GM18520 (cell line): ENCODE measurements around the gene PLAC8L1.

Experiments
- ATAC-seq: cut with Tn5 transposase; IDR thresholded peaks from one replicate; pipeline ENCODE4 v1.9.1; 2021; ENCODE audit not compliant: unreplicated experiment

The PLAC8L1 gene

DNA sequence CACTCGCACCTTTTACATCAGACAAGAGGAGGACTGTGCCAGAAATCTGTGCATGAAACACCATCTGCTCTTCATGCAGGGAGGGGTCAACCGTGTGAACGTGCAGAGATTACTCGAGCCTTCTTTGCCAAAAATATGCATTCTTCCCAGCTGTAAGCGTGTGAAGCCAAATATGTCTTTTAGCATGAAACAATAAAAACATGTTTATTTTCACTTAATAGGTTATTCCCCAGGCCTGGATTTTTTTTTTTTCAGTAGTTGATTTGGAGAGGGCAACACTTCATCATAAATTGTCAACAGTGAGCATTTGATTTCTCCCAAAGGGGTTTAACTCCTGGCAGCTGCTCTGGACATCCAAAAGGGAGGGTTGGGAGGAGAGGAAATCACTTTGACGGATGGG, 23.8 kb downstream of the PLAC8L1 start:
- no peak for ATAC-seq

DNA sequence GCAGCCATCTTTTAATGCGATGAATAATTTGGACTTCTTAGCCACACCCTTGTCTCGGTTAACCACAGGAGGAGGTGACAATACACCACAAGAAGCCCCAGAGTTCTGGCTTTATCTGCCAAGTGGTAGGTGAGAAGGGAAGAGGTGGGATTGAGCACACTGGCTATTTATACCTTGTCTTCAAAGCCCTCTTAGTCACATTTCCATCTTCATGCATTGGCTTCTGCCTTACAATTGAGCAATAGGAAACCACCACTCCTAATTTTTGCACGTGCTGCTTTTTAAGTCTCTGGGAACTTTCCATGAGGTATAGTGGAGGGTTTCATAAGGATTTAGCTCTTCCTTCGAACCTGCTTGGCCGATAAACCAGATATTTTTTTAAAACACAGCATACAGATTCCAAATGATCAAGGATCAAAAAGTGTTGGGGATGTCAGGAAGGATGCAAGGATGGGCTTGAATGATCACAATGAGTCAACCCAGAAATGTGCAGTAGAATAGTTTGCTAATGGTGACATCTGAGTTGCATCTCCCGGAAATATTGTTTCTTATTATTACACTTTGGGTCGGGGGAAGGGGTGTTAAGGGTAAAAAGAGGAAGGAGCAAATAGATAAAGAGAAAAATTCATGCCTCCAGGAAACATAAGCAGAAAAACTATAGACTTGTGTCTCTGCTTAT, 25.5 kb downstream of the PLAC8L1 start:
- ATAC-seq = no peak

DNA sequence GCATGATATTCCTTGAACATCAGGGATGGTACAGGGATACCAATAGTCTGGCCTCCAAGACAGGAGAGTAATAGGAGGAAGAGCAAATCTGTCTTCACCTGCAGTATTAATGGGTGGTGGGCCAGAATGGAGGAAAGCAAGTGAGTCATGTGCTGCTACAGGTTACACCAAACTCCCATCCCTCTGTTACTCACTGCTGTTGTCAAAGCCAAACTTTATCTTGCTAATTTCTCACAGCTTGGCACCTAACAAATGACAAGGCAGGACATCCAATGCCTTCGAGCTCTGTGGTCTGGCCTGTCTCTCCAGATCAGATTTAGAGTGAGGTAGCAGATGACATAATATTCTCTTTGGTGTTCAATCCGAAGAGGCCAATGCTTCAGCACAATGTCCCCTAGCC, 26.8 kb downstream of the PLAC8L1 start:
- no peak for ATAC-seq

DNA sequence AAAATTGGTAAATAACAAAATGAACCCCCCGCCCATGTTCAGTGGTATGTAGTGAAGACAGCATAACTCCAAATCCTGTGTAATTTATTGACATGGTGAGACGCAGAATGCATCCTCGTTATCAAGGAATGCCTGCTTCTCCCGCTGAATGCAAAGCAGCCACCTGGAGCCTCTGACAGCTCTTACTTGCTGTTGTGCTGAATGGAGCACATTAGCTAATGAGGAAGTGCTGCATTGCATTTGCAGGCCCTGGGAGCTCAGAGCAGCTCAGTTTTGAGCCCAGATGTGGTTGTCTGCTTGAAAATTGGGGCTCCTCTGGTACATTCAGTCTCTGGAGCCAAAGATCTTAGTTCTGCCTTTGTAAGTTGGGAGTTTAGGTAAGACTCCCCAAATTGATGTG, 28.9 kb downstream of the PLAC8L1 start:
- ATAC-seq = no peak

DNA sequence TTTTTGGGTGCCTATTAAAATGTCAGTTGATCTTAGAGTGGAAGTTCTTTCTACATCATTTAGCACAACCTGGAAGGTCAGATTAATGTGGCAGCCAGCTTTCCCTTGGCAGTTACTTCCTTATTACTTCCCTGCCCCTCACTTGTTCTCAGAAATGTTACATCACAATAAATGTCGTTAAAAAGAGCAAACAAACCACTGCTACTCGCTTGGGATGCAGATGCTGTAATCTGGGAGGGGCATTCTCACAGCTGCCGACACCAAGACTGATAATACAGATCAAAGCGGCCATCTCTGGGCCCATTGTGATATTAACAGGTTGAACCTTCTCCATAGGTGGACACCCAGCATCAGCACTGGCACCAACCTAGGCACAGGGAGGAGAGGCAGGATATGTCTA, 29.3 kb downstream of the PLAC8L1 start:
- no peak for ATAC-seq

DNA sequence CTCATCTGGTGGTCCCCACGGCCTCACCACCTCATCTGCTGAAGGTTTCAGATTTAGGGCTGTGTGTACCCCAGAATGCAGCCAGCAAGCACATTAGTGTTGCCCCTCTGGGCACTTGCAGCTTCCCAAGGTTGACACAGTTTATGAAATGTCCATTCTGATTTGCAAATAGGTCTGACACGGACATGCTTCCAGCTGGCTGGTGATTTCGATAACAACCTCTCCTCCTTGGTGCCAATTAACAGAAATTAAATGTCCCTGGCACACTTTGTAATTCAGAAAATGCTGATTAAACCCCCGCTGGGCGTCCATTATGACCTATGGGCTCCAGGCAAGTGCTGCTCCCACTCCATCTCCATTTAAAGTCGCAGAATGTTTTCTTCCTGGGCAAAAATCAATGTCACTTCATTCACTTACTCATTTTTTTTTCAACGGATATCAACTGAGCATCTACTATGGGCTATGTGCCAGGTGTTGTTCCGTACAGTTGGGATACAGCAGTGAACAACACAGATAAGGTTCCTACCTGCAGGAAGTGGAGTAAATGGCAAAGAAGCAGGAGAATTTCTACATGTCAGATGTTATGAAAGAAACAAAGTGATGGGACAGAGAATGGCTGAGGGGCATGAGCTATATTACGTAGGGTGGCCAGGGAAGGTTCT, 32.0 kb downstream of the PLAC8L1 start:
- no peak for ATAC-seq

DNA sequence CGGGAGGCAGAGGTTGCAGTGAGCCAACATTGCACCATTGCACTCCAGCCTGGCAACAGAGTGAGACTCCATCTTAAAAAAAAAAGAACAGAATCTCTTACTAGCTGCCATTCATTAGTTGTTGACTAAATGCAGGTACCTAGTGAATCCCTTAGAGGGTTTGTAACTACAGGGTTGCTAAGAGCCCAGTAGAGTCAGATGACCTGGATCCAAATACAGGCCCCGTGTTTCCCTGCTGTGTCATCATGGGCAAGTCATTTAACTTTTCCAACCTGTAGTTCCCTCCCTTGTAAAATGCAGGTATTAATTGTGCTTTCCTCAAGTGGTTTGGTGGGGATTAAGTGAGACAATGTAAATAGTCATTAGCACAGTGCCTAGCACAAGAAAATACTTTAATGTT, 32.8 kb downstream of the PLAC8L1 start:
- no peak for ATAC-seq

DNA sequence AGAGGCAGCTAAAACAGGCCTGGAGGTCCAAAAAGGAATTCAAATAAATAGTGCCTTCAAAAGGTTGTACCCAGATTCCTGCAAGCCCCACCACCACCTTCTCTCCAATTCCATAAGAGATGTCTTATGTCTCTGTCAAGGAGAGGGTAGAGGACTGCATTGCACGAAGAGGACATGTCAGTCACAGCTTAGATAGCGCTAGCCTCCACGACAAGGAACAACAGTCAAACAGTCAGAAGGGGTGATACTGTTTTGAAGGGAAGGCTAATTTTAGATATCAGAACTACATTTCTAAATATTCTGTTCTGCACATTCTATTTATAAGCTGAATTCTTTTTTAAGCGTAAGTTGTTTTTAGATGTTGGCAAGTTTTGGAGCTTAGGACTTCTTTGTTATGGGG, 34.2 kb downstream of the PLAC8L1 start:
- ATAC-seq = no peak

DNA sequence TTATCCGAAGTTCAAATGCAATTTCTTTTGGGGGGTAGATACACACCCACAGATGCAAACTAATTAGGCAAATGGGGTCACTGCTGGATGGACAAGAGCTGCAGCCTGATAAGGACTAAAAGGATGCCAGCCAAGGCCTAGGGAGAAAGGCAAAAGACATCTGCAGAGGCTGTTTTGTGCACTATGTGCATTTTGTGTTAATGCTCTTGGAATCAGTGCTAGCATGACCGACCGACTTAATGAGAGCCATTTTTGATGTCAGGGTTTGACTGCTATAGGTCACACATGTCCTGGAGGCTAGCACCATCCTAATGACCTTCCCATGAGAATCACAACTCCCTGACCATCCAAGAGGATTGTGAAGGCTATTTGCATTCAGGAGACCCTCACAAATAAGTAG, 34.6 kb downstream of the PLAC8L1 start:
- no peak for ATAC-seq

DNA sequence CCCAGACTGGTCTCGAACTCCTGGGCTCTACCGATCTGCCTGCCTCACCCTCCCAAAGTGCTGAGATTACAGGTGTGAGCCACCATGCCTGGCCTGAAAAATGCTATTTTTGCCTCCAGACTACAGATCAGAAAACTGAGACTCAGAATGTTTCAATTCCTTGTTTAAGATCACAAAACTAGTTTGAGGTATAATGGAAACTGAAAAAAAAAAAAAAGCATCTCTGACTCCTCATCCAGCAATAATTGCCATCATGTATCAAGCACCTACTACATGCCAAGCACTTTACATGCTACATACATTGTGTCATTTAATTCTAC, 35.6 kb downstream of the PLAC8L1 start:
- no peak for ATAC-seq

DNA sequence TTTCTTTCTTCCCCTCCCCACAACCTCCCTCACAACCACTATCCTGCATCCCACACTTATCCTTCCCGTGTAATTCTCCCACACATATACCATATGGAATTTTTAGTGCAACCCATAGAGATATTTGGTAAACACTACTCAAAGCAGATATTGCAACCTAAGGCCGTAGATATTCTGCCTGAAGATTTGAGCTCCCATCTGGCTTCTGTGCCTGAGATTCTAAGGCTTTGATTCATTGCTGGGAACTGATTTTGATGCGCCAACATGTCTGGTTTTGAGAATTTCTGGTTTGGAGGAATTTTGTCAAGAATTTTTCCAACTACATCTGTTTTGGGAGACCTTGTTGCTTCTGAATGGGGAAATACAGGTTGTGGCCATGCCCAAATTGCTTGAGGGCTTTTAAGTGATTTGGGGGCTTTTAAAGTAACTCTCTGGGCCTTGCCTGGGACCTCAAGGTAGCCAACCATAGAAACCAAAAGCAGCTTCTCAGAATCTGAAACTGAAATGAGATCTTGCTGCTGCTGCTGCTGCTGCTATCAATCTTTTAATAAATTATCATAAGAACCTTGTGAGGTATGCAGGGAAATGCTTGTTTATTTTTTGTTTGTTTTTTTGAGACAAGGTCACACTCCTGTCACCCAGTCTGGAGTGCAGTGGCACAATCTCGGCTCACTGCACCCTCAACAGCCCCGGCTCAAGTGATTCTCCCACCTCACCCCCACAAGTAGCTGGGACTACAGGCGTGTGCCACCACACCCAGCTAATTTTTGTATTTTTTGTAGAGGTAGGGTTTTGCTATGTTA, 36.2 kb downstream of the PLAC8L1 start:
- ATAC-seq = no peak

DNA sequence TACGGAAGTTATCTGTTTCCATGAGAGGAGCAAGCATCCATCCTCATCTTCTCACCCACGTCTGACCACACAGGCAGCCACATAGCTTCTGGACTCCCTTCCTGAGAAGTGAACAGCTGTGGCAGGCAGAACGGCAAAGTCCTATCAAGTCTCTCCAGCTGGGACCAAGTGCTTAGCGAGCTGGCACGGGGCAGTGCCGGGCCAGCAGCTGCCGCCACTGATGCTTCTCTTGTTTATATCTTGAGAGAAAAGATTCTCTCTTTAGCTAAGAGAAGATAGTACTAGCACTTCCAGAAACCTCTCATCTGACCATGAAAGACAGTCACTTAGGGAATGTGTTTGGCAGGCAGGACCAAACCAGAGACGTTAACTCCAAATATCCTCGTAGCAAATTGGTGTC, 37.2 kb downstream of the PLAC8L1 start:
- no peak for ATAC-seq

DNA sequence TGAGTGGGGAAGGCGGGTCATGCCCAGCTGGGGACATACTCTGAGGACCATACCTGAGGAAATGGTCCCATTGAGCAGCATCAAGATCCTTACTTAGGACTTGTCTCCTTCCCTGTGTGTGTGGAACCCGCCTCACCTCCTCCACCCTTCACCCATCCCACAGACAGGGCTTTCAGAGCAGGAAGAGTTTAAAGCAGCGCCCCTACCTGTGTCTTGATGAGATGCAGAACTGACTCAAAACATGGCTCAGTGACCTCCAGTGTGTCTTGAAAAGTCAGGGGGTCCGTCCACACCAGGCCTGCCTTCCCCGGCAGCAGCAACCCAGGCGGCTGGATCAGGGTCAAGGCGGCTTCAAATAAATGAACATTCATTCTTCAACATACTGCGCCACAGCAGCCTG, 38.4 kb downstream of the PLAC8L1 start:
- ATAC-seq = no peak

DNA sequence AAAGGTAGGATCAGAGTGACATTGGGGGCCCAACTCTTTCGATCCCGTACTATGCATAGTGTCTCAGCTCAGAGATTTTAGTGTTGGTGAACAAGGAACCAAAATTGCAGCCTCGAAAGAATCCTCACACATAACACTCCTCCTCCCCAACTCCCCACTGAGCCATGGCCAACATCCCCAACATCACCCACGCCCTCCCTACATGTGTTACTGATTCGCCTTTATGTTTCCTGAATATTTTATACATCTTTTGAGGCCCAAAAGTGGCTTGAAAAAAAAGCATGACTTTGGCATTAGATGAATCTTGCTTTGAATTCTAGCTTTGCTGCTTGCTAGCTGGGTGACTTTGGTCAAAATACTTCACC, 45.2 kb downstream of the PLAC8L1 start:
- no peak for ATAC-seq

DNA sequence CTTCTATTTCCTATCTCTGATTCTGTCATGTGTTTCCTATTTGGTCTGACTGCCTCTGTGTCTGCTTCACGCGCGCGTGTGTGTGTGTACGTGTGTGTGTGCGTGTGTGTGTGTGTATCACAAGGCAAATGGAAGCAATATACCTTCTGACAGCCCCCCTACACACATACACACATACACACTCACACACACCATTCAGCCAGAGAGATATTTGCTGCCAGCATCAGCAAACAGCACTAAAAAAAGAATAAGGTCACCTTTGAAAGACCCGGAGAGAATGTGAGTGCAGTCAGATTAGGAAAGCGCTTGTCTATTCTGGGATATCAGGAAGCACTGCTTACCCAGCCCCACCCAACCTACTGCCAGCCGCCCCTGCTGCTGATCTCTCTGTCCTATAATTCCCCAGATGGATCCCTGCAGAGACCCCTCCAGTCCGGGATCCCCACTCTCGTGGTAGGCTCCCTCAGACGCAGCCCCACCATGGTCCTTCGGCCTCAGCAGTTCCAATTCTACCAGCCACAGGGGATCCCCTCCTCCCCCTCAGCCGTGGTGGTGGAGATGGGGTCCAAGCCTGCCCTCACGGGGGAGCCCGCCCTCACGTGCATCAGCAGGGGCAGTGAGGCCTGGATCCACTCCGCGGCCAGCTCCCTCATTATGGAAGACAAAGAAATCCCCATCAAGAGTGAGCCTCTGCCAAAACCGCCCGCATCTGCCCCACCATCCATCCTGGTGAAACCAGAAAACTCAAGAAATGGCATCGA, 45.7 kb downstream of the PLAC8L1 start:
- ATAC-seq = no peak

DNA sequence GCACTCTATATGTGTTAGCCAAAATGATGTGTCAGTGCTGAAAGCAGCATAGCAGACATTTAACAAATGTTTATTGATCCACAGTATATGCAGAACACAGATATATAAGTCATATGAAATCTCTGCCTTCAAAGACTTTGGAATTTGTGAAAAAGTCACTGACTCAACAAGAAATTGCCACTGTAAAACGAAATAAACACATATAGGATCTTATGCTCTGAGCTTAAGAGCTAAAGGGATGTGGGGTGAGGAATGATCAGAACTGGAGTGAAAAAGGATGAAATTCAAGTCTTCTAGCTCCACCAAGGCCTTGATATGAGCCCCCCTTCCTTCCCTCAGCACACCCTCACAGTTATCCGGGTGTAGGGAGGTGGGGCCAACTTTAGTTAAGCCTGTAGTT, 49.9 kb downstream of the PLAC8L1 start:
- no peak for ATAC-seq

DNA sequence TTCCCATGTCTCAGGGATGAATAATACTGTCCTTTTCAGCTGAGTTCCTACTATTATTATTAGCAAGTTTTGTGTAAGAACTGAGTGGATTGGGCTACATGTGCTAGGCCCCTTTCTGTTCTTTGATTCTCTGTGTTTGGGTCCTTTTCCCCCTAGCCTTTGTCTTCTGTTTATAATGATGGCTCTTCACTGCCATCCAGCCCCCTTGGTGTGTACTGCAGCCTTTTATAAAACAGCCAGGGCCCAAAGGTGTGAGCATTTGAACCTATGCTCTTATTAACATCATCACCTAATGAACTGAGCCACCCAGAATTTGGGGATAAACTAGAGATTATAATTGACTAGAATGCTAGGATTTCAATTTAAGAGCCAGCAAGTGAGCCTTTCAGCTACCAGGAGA, 52.6 kb downstream of the PLAC8L1 start:
- no peak for ATAC-seq

DNA sequence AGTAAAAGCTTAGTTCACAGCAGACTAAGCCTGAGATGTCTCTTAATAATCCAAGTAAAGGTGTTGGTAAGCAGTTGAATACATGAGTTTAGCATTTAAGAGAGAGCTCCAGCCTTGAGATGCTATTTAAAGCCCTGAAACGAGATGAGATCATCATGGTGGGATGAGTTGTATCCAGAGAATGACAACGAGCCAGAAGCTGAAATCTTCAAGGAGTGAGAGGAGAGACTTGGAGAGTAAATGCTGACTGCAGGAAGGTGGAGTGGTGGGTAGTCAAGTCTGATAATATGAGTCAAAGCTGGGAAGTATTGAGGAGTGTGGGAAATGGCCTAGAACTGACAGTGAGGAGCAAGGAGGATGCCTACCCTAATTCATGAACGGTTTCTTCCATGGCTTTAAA, 53.7 kb downstream of the PLAC8L1 start:
- no peak for ATAC-seq

DNA sequence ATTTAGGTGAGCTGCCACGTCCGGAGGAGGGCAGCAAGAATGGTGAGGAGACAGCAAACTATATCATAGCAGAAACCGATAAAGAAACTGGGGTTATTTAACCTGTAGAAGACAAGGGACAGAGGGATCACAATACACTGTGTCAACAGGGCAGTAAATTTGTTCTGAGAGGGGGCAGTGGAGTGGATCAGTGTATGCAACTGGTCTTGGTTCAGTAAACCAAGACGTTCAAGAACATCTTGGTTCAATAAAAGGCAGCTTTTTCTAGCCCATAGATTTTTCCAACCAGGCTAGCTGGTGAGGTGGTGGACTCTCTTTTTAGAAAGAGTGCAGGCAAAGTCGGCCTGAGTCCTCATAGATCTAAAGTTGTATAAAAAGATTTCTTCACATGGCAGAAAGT, 55.3 kb downstream of the PLAC8L1 start:
- no peak for ATAC-seq

DNA sequence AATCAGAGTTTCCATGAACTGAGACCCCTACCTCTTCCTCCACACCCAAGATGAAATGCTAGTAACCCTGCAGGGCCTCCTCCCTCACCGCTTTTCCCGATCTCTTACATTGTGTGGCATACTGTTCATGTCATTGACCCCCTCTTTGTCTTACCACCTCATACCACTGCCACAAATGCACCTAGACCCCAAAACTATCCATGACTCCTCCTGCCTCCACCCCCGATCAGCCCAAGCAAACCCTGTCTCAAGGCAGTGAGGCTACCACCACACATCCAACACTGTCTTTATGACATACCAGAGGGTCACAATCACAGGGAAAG, 55.7 kb downstream of the PLAC8L1 start:
- no peak for ATAC-seq

DNA sequence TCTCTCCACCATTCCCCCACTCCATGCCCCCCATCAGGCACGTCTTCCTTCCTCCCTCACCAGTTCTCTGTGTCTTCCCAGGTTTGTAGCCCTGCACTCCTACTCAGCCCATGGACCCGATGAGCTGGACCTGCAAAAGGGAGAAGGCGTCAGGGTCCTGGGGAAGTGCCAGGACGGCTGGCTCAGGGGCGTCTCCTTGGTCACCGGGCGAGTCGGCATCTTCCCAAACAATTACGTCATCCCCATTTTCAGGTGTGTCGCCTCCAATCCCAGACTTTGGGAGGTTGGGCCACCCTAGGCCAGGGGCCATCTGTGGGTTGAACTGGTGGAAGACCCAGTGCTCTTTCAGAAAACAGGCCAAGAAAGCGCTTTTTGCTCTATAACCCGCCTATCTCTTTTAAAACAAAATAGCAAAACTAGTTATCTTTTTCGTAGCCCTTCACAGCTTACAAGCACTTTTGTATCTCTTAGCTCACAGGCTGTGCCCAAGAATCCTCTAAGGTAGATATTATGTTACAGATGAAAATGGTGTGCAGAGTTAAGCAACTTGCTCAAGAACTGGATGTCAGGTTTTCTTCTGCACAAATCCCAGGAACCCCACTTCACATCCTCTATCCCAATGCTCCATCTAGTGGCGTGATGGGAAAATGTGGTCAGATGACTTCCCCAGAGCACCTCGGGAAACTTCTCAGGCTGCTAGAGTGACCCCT, 56.2 kb downstream of the PLAC8L1 start:
- ATAC-seq = no peak
